ENCODE measurements around the gene CAMSAP1.

Gene CAMSAP1

GRCh38 chr9:135818718-135819475 is 88.4 kb downstream of the CAMSAP1 start:
- no peak for DNase-seq (ENCODE audit: extremely low read depth, low read depth)

GRCh38 chr9:135817951-135818717 is 89.2 kb downstream of the CAMSAP1 start:
- no peak for TF ChIP-seq CTCF (IDR thresholded peaks at IDR 0.05; ENCODE audit: low read depth, low read length)

More at GRCh38 chr9:135818718-135819475, 88.4 kb downstream of the CAMSAP1 start:
- TF ChIP-seq CTCF (IDR thresholded peaks at IDR 0.05; ENCODE audit: low read depth, low read length): no peak

GRCh38 chr9:135816651-135816970 is 90.7 kb downstream of the CAMSAP1 start:
- no peak for DNase-seq (ENCODE audit: extremely low read depth, low read depth)
- TF ChIP-seq CTCF (IDR thresholded peaks at IDR 0.05; ENCODE audit: low read depth, low read length): no peak

More at GRCh38 chr9:135817951-135818717, 89.2 kb downstream of the CAMSAP1 start:
- DNase-seq (ENCODE audit: extremely low read depth, low read depth): no peak

- DNase-seq (ENCODE audit: extremely low read depth, low read depth): no peak
- TF ChIP-seq CTCF (IDR thresholded peaks at IDR 0.05; ENCODE audit: low read depth, low read length): no peak
Observed at GRCh38 chr9:135815830-135816650, 91.3 kb downstream of the CAMSAP1 start.

- TF ChIP-seq CTCF (IDR thresholded peaks at IDR 0.05; ENCODE audit: low read depth, low read length): no peak
Observed at GRCh38 chr9:135815413-135815812, 91.9 kb downstream of the CAMSAP1 start.

GRCh38 chr9:135814421-135815095 is 92.8 kb downstream of the CAMSAP1 start:
- TF ChIP-seq CTCF (IDR thresholded peaks at IDR 0.05; ENCODE audit: low read depth, low read length): no peak
- no peak for DNase-seq (ENCODE audit: extremely low read depth, low read depth)

More at GRCh38 chr9:135815413-135815812, 91.9 kb downstream of the CAMSAP1 start:
- no peak for DNase-seq (ENCODE audit: extremely low read depth, low read depth)

All from AG09319 (cell line).